A673 (cell line): ENCODE data around the gene KLHL14.

Source experiments
- CTCF ChIP-seq: fragments of 300-800, 200-600 bp; sonication (generic); conservative IDR thresholded peaks from 2 replicates; pipeline ENCODE4 v1.5.1; 2017; ENCODE audit warnings: low read depth, mild to moderate bottlenecking, antibody characterized with exemption, low read length, moderate library complexity, mixed read lengths
- EZH2 ChIP-seq: fragments of 200-600 bp; sonication (generic); IDR thresholded peaks from 2 replicates; pipeline ENCODE4 v1.6.1; 2017; ENCODE audit warnings: borderline replicate concordance, low read depth, mild to moderate bottlenecking, mixed read lengths, antibody characterized with exemption, low read length; ENCODE audit not compliant: poor library complexity, severe bottlenecking

- no peak for TF ChIP-seq CTCF
- TF ChIP-seq EZH2 = no peak
These were observed 3.2 kb downstream of the KLHL14 start for GRCh38 chr18:32769586-32770053.
